OCI-LY7 (cell line): ENCODE measurements around the gene KCNIP1.

Experiments
- CTCF ChIP-seq: fragments of 200-600 bp; sonication (generic); conservative IDR thresholded peaks from 2 replicates; pipeline ENCODE4 v1.5.1; 2014; ENCODE audit warnings: mild to moderate bottlenecking, antibody characterized with exemption, low read length, moderate library complexity, mixed read lengths
- EZH2phosphoT487 ChIP-seq: fragments of 200-600 bp; sonication (generic); IDR thresholded peaks from 2 replicates; pipeline ENCODE4 v1.6.1; 2018; ENCODE audit warnings: low read depth, borderline replicate concordance, mild to moderate bottlenecking, mixed run types, antibody characterized with exemption, low read length, moderate library complexity, mixed read lengths

- no peak for TF ChIP-seq CTCF
- no peak for TF ChIP-seq EZH2phosphoT487
Measured at GRCh38 chr5:170501931-170502330, 1.9 kb upstream of the KCNIP1 start.
